Stimulated activated CD4-positive, alpha-beta T cell treated with anti-CD3 and anti-CD28 coated beads, Interleukin-4, amount 100 ng/mL, for 24 hours (primary cell): Measurements from ENCODE around the gene DACH2.

Experiments
- DNase-seq: peaks from one replicate; pipeline ENCODE4 v3.0.0-alpha.2; 2020

Gene DACH2

GRCh38 chrX:86329174-86329573, 180.9 kb downstream of the DACH2 start:
- DNase-seq: no peak

DNA sequence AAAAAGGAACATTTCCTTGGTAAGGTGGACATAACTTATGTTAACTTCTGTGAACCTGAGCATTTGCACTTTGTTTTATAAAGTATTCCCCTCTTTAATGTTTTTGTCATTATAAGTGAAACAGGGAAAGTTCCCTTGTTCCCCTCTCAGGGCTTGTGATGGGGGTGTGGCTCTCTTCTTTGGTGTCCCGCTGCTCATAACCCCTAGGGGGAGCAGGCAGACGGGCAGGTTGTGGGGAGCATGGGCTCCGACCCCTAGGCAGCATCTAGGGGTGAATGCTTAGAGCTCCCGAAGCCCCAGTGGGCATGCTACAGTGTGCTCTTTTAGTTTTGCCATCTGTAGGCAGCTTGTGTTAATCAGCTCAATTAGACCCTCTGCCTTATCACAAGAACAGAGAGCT, 200.4 kb downstream of the DACH2 start:
- DNase-seq: no peak

- DNase-seq: no peak
Observed at GRCh38 chrX:86349115-86349514, 200.9 kb downstream of the DACH2 start.

- DNase-seq: no peak
Observed at GRCh38 chrX:86369847-86370630, 221.8 kb downstream of the DACH2 start.

DNA sequence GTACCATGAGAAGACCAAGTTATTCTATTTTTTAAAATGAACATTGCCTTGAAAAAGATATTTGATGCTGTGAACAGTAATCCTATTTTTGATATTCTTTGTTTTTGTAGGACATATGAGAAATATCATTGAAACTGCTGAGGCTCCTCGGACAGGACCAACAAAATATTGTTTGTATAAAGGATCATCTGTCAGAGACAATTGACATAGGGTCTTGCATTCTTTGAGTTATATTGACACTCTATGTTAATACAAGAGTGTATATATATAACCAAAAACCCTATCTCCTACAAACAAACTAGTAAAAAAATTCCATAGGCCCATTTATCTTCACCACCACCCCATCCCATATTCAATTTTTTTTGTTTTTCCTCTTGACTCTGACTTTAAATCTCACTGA, 222.7 kb downstream of the DACH2 start:
- no peak for DNase-seq

GRCh38 chrX:86379209-86379608, 231.0 kb downstream of the DACH2 start:
- no peak for DNase-seq

DNA sequence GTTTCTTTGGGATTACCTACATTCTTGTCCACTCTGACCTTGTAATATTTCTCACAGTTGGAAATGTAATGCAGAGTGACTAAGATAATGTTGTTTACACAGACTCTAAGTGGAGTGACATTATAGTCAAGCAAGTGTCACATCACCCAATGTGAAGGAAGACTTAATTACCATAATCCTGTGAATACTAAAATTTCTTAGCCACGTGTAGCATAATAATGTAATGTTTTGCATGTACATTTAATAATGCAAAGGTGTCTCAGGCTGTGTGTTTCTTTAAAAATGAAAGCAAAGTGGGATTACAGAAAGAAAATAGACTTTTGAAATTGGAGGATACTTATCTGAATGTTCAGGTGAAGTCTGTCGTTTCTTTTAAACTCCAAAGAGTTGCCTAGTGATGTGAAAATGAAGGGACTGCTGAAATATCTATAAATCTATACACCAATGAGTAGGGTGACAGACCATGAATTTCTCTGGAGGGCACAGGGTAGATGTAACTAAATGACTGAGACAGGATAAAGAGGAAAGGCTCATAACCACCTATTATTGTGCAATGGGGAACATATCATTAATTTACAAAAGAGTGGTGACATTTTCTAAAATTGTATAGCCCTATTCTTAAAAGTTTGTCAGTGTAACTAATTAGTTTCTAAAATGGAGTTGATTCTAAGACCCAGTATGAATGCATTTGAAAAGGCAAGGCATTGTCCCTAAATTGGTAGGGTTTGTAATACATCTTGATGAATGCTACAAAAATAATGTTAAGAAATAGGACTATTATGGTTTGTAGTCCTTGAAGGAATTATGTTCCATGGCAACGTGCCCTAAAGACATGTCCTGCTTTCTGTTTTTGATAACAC, 235.7 kb downstream of the DACH2 start:
- DNase-seq: no peak

DNA sequence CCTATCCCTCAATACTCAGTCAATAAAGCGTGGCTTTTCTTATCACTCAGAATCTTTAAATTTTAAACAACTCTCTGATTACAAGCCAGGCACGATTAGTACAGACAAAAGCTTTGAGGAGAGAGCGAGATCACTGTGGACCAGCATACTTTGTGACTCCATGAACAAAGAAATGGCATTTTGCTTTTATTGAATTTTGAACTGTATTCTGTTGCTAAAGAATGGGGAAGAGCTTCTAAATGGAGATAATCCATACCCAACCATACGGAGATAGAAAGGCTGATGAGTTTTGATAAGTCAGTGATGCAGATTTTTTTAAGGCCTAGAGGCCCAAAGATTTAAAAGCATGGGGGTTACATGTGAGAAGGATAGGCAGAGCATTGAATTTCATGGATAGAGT, 259.1 kb downstream of the DACH2 start:
- DNase-seq: no peak

GRCh38 chrX:86421771-86422170, 273.5 kb downstream of the DACH2 start:
- DNase-seq: no peak

GRCh38 chrX:86436116-86436515, 287.9 kb downstream of the DACH2 start:
- DNase-seq: no peak

- DNase-seq: no peak
Observed at GRCh38 chrX:86455495-86455894, 307.2 kb downstream of the DACH2 start.

DNA sequence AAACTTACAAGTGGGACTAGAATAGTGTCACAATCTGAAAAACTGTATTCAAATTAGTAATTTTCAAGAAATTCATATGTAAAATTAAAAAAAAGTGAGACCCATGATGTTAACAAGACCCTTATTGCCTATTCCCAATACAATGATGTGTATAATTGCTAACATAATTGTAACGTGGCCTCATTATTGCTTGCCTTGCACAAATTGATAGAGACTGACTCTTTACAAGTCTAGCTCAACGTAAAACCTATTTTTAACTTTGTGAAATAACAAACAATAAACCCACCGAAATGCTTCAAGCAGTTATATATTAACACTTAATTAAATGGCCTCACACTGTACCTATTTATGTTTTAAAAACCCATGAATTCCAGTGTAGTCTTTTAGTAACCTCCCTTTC, 312.5 kb downstream of the DACH2 start:
- no peak for DNase-seq

- DNase-seq: no peak
Observed at GRCh38 chrX:86504297-86504696, 356.0 kb downstream of the DACH2 start.

GRCh38 chrX:86507331-86507730, 359.1 kb downstream of the DACH2 start:
- no peak for DNase-seq

- no peak for DNase-seq
Observed at GRCh38 chrX:86579777-86580176, 431.5 kb downstream of the DACH2 start.

DNA sequence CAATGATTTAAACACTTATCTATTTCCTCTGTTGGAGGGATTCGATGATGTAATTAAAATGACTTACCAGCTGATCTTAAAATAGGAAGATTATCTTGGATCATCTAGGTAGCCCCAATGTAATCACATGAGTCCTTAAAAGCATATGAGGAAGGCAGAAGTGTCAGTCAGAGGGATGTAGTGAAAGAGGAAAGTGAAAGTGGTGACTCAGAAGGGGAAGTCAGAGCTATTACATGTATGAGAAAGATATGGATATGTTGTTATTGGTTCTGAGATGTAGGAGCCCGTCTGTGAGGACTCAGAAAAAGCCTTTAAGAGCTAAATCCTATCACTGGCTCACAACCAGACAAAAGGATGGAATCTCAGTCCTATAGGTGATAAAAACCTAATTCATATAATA, 456.4 kb downstream of the DACH2 start:
- no peak for DNase-seq

GRCh38 chrX:86696951-86697350, 548.7 kb downstream of the DACH2 start:
- no peak for DNase-seq

- DNase-seq: no peak
Observed at GRCh38 chrX:86711531-86712180, 563.4 kb downstream of the DACH2 start.

- no peak for DNase-seq
Observed at GRCh38 chrX:86714441-86714840, 566.2 kb downstream of the DACH2 start.

DNA sequence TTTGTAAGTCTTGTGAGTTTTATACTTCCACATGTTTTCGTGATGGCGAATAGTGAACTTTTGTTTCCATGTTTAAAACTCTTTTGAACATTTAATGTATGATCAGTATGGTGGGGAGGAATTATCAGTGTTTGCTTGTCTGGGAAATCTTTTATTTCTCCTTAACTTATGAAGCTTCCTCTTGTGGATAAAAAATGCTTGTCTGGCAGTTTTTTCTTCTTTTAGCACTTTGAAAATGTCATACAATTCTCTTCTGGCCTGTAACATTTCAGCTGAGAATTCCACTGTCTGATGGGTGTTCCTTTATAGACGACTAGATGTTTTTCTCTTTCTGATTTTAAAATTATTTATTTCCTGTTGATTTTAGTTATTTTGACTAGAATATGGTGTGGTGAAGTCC, 576.0 kb downstream of the DACH2 start:
- DNase-seq: no peak

- no peak for DNase-seq
Observed at GRCh38 chrX:86747091-86747490, 598.8 kb downstream of the DACH2 start.

DNA sequence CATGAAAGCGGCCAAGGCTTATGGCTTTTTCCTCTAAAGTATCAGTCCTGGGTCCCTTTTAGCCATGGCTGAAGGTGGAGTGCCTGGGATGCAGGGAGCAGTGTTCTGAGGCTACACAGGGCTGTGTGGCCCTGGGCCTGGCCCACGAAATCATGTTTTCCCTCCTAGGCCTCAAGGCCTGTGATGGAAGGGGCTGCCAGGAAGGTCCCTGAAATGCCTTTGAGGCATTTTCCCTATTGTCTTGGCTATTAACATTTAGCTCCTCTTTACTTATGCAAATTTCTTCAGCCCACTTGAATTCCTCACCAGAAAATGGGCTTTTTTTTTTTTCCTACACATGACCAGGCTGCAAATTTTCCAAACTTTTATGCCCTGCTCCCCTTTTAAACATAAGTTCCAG, 657.0 kb downstream of the DACH2 start:
- no peak for DNase-seq

DNA sequence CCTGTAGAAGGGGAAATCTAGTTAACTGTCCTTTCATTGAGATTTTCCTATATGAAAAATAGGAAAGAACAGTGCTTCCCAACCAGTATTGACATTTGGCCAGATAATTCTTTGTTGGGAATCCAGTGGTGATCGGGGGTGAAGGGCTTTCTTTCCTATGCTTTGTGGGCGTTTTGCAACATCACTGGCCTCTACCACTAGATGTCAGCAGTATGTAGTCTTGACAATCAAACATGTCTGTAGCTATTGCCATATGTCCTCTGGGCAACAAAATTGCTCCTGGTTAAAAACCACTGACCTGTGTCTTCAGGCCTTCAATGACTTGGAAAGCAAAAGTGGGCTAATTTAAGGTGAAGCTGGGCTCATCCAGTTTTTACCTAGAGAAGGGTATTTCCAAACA, 658.5 kb downstream of the DACH2 start:
- no peak for DNase-seq

DNA sequence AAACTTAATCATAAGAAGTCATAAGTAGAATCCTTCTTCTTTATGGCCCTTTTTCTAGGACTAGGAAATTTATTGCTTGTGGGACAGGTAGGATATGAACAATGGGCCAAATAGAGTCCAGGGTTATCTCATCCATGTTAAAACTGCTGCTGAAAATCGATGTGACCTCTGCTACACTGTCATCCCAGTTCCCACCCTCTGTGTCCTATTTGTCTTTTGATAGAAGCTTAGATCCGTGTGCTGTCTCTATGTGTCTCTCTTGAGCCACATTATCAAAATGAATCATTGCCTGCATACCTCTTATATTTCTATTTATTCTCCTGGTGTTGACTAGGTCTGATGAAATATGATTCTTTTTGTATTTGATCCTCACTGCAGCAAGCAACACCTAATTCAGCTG, 661.4 kb downstream of the DACH2 start:
- no peak for DNase-seq
